ENCODE data around the gene GDI1.

- TF ChIP-seq CTCF (optimal IDR thresholded peaks at IDR 0.05 in 1 of 3, IDR thresholded peaks at IDR 0.05 in 1 of 3, conservative IDR thresholded peaks at IDR 0.05 in 1 of 3; ENCODE audit: extremely low read depth in 1 of 3, insufficient read depth in 2 of 3, low read length in 3 of 3), result no peak
- no peak for TF ChIP-seq EZH2 (IDR thresholded peaks at IDR 0.05; ENCODE audit: low read length)
Observed at GRCh38 chrX:154445776-154446175, 8.8 kb downstream of the GDI1 start.
